HEK293T (cell line): ENCODE data around the gene ZDHHC24.

ENCODE experiments used
- CTCF ChIA-PET: fragments of 350-600 bp; formaldehyde crosslinking; extraction: SDS; loops from one replicate; lab custom pipeline; 2021; ENCODE audit warnings: antibody characterized with exemption, inconsistent platforms; lab: Yijun Ruan, JAX
- POLR2A ChIA-PET: fragments of 350-600 bp; formaldehyde crosslinking; extraction: SDS; loops from one replicate; lab custom pipeline; 2020; ENCODE audit warnings: antibody characterized with exemption, inconsistent platforms; lab: Yijun Ruan, JAX
- DNase-seq: peaks from one replicate; pipeline ENCODE4 v3.0.0; 2012; ENCODE audit warnings: mixed read lengths; ENCODE audit errors: extremely low spot score
- ARNT ChIP-seq: fragments of 450-650 bp; IDR thresholded peaks from 2 replicates; pipeline ENCODE4 v1.6.1; 2017; ENCODE audit warnings: mild to moderate bottlenecking
- BHLHE40 ChIP-seq: fragments of 450-650 bp; IDR thresholded peaks from 2 replicates; pipeline ENCODE4 v1.6.1; 2016; ENCODE audit warnings: mild to moderate bottlenecking, moderate library complexity, borderline replicate concordance
- CTBP1 ChIP-seq: fragments of 450-650 bp; IDR thresholded peaks from 2 replicates; pipeline ENCODE4 v1.6.1; 2016; ENCODE audit warnings: borderline replicate concordance
- ELF4 ChIP-seq: fragments of 450-650 bp; IDR thresholded peaks from 2 replicates; pipeline ENCODE4 v1.6.1; 2017; ENCODE audit warnings: antibody characterized with exemption
- FOXA1 ChIP-seq: fragments of 450-650 bp; IDR thresholded peaks from 2 replicates; pipeline ENCODE4 v1.6.1; 2016; ENCODE audit warnings: mild to moderate bottlenecking
- FOXK2 ChIP-seq: fragments of 450-650 bp; IDR thresholded peaks from 2 replicates; pipeline ENCODE4 v1.6.1; 2016; ENCODE audit warnings: mild to moderate bottlenecking
- FOXM1 ChIP-seq: fragments of 450-650 bp; IDR thresholded peaks from 2 replicates; pipeline ENCODE4 v1.6.1; 2017; ENCODE audit warnings: mild to moderate bottlenecking, borderline replicate concordance
- HDGF ChIP-seq: fragments of 450-650 bp; IDR thresholded peaks from 2 replicates; pipeline ENCODE4 v1.6.1; 2017; ENCODE audit warnings: antibody characterized with exemption, borderline replicate concordance
- L3MBTL2 ChIP-seq: fragments of 450-650 bp; conservative IDR thresholded peaks from 2 replicates; pipeline ENCODE4 v1.6.1; 2016; ENCODE audit warnings: mild to moderate bottlenecking
- LEF1 ChIP-seq: fragments of 450-650 bp; IDR thresholded peaks from 2 replicates; pipeline ENCODE4 v1.6.1; 2017; ENCODE audit warnings: mild to moderate bottlenecking, borderline replicate concordance
- NFRKB ChIP-seq: fragments of 450-650 bp; IDR thresholded peaks from 2 replicates; pipeline ENCODE4 v1.6.1; 2016; ENCODE audit warnings: mild to moderate bottlenecking, moderate library complexity
- PKNOX1 ChIP-seq: fragments of 450-650 bp; IDR thresholded peaks from 2 replicates; pipeline ENCODE4 v1.6.1; 2016
- SP1 ChIP-seq: fragments of 450-650 bp; IDR thresholded peaks from 2 replicates; pipeline ENCODE4 v1.6.1; 2017
- SUZ12 ChIP-seq: fragments of 450-650 bp; IDR thresholded peaks from 2 replicates; pipeline ENCODE4 v1.6.1; 2016; ENCODE audit warnings: mild to moderate bottlenecking
- TARDBP ChIP-seq: fragments of 450-650 bp; IDR thresholded peaks from 2 replicates; pipeline ENCODE4 v1.6.1; 2016
- ZNF384 ChIP-seq: fragments of 450-650 bp; IDR thresholded peaks from 2 replicates; pipeline ENCODE4 v1.6.1; 2016

ZDHHC24 gene

DNA sequence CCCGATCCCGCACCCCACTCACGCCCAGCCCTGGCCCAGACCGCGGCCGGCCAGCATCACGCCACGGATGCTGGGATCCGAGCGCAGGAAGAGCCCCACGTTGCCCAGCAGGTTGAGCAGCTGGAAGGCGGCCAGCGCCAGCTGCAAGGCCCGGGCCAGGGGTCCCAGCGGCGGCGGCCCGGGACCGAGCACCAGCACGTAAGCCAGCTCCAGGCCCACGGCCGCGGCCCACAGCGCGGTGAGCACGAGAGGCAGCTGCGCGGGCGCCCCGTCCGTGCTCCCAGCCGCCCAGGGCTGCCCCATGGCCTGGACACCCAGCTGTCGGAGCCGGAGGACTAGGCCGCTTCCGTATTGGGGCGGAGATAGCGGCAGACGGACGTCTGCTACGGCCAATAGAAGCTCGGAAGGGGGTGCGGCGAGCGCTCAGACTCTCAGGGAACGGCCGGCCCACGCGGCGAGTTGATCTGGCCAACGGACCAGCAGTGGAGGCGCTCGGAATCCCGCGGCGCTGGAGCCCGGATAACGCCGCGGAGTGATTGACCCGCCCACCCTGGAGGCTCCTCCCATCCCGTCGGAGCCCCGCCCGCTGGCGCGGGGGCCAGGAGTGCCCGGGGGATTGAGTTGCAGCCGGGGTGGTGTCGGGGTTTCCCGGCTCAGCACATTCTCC is at the start of gene ZDHHC24:
Gene ZDHHC24, minus strand, starts transcription at position 348 of the 667 bp plus-strand sequence. Its CDS starts 45 bp downstream, at position 303.
- CTCF ChIA-PET = interaction anchor here (0.6 to 1.3 kb wide), 2 partner anchors 133 to 139 kb away, joined by 3 to 7 read pairs; no protein-coding TSS in a partner anchor
- TF ChIP-seq ELF4 (peak; percentile 83), NFRKB (no peak), TARDBP (no peak), L3MBTL2 (no peak), PKNOX1 (peak; percentile 98), HDGF (peak; percentile 27; the same call in 1 of the 2 replicates)
- POLR2A ChIA-PET = interaction anchor here (0.7 to 1.4 kb wide), 13 partner anchors 11 to 132 kb away, joined by 3 to 6 read pairs (median 3); partner anchors contain the start of genes CTSF, DPP3, RBM14 and RBM4
- DNase-seq = peak; percentile 99

GRCh38 chr11:66595245-66595904 is 49.5 kb upstream of the ZDHHC24 start:
- CTCF ChIA-PET = no interaction called here
- POLR2A ChIA-PET = interaction anchor here (1.2 to 8.6 kb wide), 3 partner anchors 18 to 43 kb away, joined by 3 to 61 read pairs (median 5); partner anchors contain the start of genes RBM14 and RBM4
- DNase-seq = no peak

DNA sequence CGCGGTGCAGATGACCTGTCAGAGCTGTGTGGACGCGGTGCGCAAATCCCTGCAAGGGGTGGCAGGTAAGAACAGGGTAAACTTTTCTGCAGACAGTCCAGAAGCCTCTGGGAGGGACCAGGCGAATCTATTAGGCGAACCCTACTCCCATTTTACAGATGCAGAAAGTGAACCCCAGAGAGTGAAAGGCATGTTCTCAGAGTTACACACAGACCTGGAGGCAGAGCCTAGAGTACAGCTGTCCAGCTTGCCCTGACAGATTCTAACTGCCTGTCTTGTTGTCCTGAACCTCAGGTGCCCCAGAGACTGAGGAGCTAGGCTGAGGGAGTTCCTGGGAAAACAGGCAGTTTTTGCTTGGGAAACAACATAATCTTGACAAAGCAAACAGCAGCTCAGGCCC is 47.8 kb upstream of the ZDHHC24 start:
- POLR2A ChIA-PET = interaction anchor here (0.6 to 8.6 kb wide), 3 partner anchors 18 to 45 kb away, joined by 3 to 61 read pairs (median 20); partner anchors contain the start of genes RBM14 and RBM4
- TF ChIP-seq LEF1 (no peak), FOXA1 (no peak), SP1 (no peak), NFRKB (no peak), CTBP1 (no peak)

More at GRCh38 chr11:66595245-66595904, 49.5 kb upstream of the ZDHHC24 start:
- no peak for TF ChIP-seq FOXK2
- no peak for TF ChIP-seq TARDBP
- no peak for TF ChIP-seq ARNT
- TF ChIP-seq L3MBTL2 = no peak
- TF ChIP-seq CTBP1 = no peak
- TF ChIP-seq ELF4 = no peak
- no peak for TF ChIP-seq SP1
- no peak for TF ChIP-seq ZNF384
- TF ChIP-seq BHLHE40 = no peak
- no peak for TF ChIP-seq PKNOX1
- TF ChIP-seq LEF1 = no peak
- no peak for TF ChIP-seq HDGF
- no peak for TF ChIP-seq SUZ12
- TF ChIP-seq NFRKB = no peak

DNA sequence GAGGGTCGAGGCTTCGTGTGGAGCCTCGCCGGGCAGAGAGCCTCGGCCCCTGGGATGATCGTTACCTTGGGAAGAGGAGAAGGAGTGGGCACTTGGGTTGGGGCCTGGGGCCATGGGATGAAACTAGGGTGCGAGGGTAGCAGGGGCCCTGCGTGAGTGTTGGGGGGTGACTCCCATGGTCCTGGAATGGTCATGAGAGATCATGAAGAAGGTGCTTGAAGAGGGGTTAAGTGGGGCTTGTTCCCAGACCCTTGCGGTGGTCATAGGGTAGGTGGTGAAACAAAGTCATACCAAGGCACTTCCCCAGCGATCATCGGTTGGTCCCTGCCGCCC is 47.4 kb upstream of the ZDHHC24 start:
- ChIA-PET POLR2A (interaction anchor here (0.6 to 8.6 kb wide), 5 partner anchors 18 to 85 kb away, joined by 3 to 61 read pairs (median 19); partner anchors contain the start of genes RBM14, RBM4 and RBM4B), CTCF (interaction anchor here (0.7 to 2.1 kb wide), 4 partner anchors 12 to 24 kb away, joined by 3 to 8 read pairs (median 4); partner anchors contain the start of gene RBM14)
- no peak for DNase-seq
- TF ChIP-seq CTBP1 (no peak), LEF1 (no peak), L3MBTL2 (no peak; the same call in 1 of the 2 replicates), ELF4 (no peak), BHLHE40 (no peak), PKNOX1 (no peak), FOXK2 (no peak), SP1 (no peak), FOXM1 (no peak), ARNT (no peak), TARDBP (no peak), NFRKB (no peak), SUZ12 (no peak), FOXA1 (no peak), HDGF (no peak), ZNF384 (no peak)

More for the DNA sequence above, 47.8 kb upstream of the ZDHHC24 start:
- no peak for DNase-seq
- CTCF ChIA-PET = interaction anchor here (0.5 to 0.9 kb wide), 3 partner anchors 14 to 65 kb away, joined by 3 read pairs; no protein-coding TSS in a partner anchor

DNA sequence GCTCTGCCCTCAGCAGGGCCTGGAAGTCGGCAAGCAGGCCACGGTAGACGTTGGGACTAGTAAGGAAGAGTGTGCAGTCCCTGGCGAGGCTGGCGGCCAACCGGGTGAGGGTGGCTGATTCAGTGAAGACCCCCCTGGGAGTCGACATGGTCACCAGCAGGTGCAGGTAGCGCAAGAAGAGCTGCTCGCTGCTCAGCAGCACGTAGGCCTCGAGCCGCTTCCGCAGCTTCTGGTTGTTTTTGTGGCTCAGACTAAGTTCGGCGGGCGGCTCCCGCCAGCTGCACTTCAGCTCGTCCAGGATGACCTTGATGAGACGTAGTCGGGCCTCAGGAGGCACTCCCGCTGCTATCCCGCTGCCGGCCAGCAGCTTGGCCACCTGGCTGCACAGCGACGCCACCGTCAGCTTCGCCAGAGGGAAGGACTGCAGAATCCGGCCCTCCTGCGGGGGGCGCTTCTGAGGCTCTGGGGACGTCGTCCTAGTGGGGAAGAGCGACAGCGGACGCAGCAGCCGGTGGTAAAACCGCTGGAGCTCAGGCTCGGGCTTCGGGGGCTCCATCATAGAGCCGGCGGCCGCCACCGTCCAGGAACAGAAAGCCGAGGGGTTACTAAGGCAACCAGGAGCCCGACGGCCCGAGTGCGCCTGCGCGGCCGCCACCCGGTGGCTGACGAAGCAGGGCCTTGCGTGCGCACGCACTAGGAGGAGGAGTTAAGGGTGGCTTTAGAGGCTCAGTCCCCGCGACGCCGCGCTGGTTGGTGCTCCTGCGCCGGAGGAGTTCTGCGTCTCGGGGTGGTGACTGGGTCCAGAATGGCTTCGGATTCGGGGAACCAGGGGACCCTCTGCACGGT is 46.8 kb upstream of the ZDHHC24 start, which contains the start of the genes CCDC87 and CCS:
Gene CCDC87, minus strand, starts transcription at position 607 of the 846 bp plus-strand sequence. Its CDS starts 48 bp downstream, at position 559.
Gene CCS, plus strand, starts transcription at position 729 of the 846 bp plus-strand sequence. Its CDS starts 77 bp downstream, at position 806.
- CTCF ChIA-PET = interaction anchor here (0.8 to 2.1 kb wide), 4 partner anchors 11 to 45 kb away, joined by 3 to 8 read pairs (median 5); partner anchors contain the start of gene RBM14
- POLR2A ChIA-PET = interaction anchor here (0.6 to 8.6 kb wide), 12 partner anchors 10 to 85 kb away, joined by 3 to 61 read pairs (median 4); partner anchors contain the start of genes RBM14, RBM4 and RBM4B
- DNase-seq = peak; percentile 100
- TF ChIP-seq ELF4 (peak; percentile 32; the same call in 1 of the 2 replicates), L3MBTL2 (peak; percentile 80), ZNF384 (no peak), PKNOX1 (peak; percentile 19; the same call in 1 of the 2 replicates)
